ENCODE results near the gene KIF16B.

Gene KIF16B

DNA sequence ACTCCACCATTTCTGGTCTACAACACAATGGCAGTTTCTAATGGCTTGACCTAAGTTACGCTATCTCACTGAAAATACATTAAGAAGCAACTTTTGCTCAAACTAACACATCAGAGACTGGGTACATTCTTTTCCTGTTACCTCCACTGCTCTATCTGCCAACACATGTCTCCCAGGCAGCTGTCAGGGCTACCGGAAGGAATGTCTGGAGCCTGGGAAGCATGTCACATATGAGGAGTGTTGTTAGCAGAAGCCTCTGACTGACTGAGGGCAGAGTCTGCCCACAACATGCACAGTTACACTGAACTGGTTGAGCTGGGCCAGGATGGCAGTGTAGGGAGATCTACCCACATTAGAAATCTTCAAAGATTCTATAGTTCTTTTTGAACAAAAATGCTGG is 264.5 kb downstream of the KIF16B start:
- in situ Hi-C loops (cut with MboI; ENCODE audit: low sequenced_read_pairs) = no loop called here

DNA sequence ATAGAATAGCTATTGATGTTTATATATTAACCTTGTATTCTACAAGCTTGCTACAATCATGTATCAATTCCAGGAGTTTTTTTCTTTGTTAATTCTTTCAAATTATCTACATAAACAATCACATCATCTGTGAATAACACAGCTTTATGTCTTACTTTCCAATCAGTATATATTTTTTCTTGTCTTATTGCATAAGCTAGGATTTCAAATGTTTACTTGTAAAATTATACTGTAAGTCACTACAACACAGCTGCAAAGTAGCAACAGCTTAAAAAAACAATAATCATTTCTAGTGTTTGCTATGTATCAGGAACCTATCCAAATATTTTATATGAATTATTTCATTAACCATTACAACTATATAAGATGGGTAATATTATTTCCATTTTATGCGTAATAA is 270.4 kb downstream of the KIF16B start:
- in situ Hi-C loops (cut with MboI; ENCODE audit: low sequenced_read_pairs) = no loop called here

DNA sequence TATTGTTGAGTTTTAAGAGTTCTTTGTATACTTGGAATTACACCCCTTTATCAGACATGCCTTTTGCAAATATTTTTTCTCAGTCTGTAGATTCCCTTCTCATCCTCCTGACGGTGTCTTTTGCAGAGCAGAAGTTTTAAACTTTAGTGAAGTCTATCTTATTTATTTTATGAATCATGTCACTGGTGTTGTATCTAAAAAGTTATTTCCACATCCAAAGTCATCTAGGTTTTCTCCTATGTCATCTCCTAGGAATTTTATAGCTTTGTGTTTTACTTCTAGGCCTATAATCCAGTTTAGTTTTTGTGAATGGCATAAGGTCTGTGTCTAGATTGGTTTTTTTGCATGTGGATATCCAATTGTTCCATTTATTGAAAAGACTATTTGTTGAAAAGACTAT is 271.3 kb downstream of the KIF16B start:
- in situ Hi-C loops (cut with MboI; ENCODE audit: low sequenced_read_pairs) = no loop called here

DNA sequence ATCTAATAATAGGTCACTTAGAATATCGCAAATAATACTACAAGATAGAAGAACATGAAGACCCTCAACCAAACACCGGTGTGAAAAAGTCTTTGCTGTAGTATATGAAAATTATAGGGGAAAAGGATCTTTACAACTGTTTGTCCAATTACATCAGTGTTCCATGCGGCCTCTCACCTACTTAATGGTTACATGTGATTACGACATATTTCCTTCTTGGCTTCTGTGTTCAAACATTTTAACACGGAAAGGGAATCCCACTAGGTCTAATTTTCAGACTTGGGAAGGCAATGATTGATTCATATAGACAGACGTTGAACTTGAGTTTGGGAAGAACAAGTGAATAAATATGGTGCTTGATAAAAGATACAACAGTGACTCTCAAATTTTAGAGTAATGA is 273.4 kb downstream of the KIF16B start:
- in situ Hi-C loops (cut with MboI; ENCODE audit: low sequenced_read_pairs) = no loop called here

DNA sequence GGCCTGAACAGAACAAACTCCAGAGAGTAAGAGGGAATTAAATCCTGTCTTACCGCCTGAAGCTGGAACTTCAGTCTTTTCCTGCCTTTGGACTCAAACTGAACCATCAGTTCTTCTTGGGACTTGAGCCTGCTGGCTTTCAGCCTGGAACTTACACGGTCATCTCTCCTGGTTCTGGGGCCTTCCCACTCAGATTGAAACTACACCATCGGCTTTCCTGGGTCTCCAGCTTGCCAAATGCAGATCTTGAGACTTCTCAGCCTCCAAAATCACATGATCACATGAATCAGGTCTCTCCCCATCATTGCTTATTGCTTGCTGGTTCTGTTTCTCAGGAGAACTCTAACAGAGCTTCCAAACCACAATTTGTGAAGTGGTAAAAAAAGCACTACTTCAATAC is 276.3 kb downstream of the KIF16B start:
- in situ Hi-C loops (cut with MboI; ENCODE audit: low sequenced_read_pairs) = no loop called here

DNA sequence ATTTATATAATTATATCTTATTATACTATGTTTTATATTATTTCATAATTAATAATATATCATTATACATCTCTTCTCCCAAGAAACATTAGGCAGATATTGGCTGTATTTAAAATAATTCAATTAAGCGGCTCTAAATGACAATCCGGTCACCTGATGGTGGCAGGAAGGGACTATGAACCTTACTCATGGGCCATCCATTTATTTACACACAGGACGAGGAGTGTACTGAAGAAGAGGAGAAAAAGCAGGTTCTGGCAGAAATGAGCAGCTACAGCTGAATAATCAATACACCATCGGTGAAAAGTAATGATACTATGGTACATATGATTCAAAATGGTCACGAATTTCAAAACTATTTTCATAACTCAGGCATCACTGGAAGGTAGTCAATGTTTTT is 277.7 kb downstream of the KIF16B start:
- in situ Hi-C loops (cut with MboI; ENCODE audit: low sequenced_read_pairs) = no loop called here

DNA sequence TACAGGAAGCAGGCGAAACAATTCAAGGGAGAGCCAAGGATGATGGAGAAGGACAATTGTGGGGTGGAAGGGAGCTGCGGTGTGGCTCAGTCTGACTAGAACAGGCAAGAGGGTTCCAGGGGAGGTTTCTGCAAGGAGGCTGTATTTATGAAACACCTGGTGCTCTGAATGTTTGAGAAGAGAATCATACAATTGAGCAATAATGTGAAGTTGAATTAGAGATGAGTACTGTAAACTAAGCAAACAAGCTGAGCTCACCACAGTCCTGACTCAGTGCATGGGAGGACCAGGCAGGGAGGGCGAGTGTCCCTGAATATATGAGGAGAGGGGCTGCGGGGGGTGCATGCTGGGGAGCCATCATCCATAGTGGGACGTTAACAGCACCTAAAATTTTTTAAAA is 279.7 kb downstream of the KIF16B start:
- in situ Hi-C loops (cut with MboI; ENCODE audit: low sequenced_read_pairs) = no loop called here

DNA sequence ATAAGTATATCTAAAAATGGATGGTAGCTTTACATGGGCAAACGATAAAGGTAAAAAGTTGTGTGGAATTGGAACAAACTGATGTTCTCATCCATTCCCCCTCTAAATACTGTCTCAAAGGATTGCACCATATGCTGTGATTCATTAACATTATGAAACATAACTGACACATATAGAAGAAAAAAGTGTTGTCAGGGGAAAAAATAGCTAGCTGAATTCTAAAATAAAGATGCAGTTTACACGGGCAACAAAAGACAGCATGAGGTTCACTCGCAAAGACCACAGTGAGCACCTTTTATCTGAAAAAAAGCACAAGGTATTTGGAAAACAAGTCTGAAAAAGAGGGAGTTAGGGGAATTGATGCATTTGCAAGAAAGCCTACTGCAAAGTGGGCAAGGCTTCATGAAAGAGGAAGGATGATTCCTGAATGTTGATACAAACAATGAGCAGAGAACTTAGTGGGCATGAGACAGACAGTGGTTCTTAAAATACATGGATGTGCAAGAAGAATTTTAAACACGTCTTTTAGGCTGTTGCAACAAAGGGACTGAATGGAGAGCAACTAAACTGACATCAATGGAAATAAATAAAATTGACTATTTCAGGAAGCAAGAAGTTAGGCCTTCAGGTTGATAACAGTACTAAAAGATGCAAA is 280.9 kb downstream of the KIF16B start:
- in situ Hi-C loops (cut with MboI; ENCODE audit: low sequenced_read_pairs) = no loop called here

DNA sequence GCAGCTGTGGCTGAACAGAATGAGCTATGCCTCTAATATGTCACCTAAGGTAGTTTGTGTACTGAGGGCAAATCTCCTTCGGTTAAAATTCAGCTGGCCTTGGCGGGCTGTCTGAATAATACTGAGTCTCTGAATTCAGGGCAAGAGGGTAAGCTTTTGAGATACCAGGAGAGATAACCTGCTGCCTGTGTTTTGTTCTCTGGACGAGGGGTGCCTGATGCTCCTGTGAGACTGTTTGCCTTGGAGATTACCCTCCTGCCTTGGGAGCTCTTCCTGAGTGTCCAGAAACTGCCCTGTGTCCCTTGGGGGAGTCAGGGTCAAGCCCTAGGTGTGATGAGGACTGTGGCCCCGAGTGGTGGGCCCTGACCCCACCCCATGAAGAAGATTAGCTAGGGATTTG is 282.9 kb downstream of the KIF16B start:
- in situ Hi-C loops (cut with MboI; ENCODE audit: low sequenced_read_pairs) = no loop called here

DNA sequence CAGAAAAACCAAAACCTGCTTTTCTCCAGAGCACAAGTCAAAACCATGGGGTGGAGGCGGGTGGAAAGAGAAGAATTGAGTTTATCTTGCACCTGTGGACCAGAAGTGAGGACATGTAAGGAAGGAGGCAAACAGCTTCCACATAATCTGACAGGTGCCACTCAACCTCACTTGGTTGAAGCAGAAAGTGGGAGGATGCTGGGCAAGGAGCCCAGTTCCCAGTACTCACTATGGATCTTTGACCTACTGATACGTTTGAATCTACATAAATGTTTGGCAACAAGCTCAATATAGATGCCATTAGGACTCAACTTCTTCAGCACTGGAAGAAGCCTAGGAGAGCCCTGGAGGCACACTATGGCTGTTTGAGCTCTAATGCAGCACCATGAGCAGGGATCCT is 285.5 kb downstream of the KIF16B start:
- in situ Hi-C loops (cut with MboI; ENCODE audit: low sequenced_read_pairs) = no loop called here

DNA sequence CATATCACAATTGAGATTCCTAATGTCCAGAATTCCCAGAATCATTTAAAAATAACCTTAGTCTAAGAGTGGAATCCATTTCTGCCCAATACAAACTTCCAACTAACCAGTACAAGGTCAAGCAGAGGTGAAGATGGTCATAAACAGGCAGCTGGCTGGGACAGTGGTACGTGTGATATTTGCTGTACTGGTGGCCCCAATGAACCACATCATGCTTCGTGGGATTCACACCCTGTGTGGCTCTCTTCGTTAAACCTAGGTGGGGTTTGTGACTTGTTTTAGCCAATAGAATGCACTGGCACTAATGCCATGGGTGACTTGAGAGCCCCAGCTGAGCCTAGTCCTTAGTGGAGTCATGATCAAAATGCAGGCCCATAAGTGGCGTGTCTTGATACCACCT is 286.6 kb downstream of the KIF16B start:
- in situ Hi-C loops (cut with MboI; ENCODE audit: low sequenced_read_pairs) = no loop called here

DNA sequence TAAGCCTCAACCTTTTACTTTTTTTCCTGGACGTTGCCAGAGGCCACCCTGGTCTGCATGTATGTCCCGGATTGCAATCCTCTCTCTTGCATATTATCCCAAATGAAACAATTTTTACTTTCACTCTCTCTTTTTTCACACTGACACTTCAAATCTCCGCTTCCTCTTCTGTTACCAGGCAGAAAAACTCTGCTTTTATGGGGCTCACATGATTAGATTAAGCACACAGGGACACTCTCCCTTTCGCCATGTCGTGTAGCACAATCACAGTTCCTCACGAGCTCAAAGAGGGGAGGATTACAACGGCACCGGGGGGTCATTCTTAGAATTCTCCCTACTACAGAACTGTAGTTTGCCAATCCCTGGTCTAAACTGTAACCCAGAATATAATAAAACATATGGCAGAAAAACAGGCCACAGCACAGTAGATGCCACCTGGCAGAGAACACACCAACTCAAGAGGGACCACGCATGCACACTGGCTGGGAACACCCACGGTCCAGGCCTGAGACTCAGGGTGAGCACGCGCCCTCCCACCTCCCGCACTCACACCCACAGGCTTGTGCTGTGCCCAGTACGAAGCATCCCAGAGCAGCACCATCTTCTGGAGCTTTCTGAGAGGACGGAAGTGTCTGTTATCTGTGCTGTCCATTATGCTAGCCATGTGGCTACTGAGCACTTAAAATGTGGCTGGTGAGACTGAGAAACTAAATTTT is 288.7 kb downstream of the KIF16B start:
- in situ Hi-C loops (cut with MboI; ENCODE audit: low sequenced_read_pairs) = no loop called here

DNA sequence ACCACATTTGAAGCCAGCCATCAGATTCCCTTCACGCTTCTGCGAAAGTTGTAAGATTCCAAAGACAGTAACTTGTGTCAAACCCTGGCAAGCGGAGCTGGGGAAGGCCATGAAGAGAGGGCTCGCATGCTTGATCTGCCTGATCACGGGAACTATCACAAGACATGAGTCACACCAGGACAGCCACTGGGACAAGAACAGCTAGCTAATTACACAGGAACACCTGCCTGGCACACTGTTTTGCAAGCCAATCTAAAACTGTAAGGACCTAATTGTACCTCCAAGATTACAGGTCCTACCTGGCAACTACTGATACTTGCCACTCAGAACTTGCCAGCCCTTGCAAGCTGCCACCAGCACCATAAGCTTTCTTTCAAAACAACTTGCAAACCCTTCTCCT is 289.3 kb downstream of the KIF16B start:
- in situ Hi-C loops (cut with MboI; ENCODE audit: low sequenced_read_pairs) = no loop called here

DNA sequence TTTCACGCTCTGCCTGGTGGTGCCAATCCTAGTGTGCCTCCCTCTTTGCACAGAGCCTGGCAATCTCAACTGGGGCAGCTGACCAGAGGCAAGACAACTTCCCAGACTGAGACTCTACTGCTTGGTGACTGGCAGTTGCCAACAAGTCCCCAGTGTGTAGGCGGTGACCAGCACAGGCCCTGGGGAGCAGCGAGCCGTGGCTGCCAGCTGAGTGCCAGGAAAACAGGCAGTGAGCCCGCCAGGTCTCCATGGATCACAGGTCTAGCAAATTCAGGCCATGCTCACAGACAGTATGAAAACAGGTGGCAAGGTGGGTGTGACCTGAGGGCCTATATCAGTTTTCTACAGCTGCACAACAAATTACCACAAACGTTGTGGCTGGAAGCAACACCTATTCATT is 289.9 kb downstream of the KIF16B start:
- in situ Hi-C loops (cut with MboI; ENCODE audit: low sequenced_read_pairs) = no loop called here

DNA sequence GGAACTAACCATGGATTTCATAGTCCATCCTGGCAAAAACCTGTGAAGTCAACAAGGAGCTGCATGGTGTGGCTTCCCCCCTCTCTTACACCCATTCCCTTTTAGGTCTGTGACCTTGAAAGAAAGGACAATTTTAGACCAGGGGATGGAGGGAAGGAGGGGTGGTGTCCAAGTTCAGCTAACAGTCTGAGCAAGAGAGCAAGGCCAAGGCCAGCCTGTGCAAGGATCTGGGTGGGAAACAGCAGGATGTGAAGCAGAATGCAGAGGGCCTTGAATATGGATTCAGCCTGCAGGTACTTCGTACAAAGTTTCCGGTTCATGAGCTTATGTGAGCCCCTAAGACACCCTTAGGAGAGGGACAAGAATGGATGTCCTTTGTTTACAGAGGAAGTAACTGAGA is 293.0 kb downstream of the KIF16B start:
- in situ Hi-C loops (cut with MboI; ENCODE audit: low sequenced_read_pairs) = no loop called here

DNA sequence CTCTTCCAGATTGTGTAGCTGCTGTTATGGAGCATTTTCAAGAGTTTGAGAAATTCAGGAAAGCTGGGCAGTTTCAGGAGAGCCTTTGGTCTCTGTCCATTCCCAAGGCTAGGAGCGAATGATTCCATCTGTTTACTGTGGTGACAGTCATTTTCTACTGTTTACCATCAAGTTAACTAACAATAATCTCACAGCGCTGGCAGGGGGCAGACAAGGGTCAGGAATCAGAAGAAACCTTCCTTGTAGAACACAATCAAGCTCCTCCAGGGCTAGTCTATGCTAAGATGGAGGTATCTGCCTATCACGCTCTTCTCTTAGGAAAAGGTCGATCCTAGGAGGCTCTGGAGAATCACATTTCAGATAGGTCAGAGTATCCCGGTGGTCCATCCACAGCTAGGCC is 293.9 kb downstream of the KIF16B start:
- in situ Hi-C loops (cut with MboI; ENCODE audit: low sequenced_read_pairs) = no loop called here

DNA sequence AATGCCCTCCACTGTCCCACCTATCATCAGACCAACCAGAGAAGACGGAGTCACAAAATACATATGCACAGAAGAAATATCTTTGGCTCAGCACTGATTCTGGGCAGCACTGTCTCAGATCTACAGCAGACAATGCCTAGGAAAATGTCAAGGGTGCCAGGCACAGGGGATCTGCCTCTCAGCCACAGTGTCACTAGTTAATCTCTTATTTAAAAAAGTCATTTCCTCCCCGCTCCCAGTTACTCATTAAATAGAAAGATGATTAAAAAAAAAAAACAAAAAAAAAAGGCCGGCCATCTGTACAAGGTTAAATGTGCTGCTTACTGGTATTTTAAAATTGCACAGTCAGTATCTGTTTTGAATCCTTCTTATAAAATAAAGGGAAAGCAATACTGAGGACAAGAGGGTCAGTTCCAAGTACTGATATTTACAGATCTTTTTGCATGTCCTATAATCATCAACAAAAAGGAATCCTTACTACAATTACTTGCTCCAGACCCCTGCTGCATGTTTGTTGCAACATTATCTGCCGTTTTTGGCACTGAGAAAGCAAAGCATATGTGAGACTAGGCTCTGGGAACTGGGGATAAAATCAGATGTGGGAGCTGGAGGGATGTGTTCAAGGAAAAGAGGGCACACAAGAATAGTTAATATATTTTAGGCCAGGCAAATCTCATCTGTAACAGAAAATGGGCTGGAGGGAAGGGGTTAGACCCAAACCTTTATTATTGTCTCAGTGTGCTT is 299.3 kb downstream of the KIF16B start:
- in situ Hi-C loops (cut with MboI; ENCODE audit: low sequenced_read_pairs) = no loop called here

DNA sequence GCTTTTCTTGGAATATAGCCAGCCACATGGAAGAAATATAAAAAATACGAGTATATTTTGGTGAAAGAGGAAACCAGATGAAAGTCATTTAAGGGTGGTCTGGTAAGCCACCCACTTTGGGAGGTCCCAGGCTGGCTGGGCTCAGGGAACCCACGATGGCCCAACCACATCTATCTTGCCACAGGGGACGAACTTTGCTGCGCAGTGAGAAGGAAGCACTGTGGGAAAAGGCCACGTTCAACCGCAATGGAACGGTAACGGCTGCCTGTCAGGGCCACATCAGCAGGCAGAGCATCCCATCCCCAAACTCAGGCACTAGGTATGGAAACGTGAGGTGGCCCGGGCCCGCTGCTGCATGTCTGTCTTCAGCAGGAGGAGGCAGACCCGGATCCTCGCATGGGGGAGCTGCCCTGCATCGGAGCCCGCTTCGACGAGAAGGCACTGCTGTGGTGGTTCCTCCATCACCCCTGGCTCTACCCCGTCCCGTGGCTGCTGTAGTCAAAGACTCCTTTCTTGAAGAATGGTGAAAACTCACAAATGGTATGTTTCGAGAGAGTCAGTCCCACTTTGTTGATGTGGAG is 300.4 kb downstream of the KIF16B start:
- in situ Hi-C loops (cut with MboI; ENCODE audit: low sequenced_read_pairs) = no loop called here

DNA sequence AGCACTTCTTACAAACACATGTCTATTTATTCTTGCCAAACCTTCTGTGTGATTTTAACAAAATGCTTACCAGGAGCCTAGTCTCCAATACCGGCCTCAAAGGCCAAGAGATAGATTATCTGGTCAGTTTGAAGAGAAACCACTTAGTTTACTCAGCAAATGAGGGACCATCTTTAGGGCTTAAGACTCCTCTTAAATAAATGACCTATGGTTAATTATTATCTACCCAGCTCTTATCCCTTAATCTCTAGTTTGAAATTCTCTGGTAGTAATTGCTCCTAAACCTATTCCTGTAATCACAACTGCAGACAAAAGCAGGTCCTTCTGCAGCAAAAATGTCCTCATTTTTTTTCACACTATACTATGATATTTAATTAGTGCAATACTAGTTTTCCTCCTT is 301.8 kb downstream of the KIF16B start:
- in situ Hi-C loops (cut with MboI; ENCODE audit: low sequenced_read_pairs) = no loop called here

DNA sequence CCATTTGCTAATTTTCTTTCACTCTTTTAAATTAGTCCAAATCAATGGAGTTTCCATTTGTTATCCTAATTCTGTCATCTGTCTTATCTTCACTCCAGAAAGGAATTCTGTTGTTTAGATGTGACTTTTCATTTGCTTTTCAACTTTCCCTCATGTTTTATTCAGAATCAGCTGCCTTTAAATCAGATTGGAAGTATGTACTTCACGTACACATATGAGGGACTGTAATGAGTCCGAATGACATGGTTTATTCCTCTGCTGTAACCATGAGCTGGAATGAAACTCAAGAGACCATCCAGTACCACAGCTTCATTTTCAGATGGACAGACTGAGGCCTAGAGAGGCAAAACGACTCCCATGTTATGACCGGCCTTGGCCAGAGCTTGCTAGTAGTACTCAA is 302.3 kb downstream of the KIF16B start:
- in situ Hi-C loops (cut with MboI; ENCODE audit: low sequenced_read_pairs) = no loop called here

DNA sequence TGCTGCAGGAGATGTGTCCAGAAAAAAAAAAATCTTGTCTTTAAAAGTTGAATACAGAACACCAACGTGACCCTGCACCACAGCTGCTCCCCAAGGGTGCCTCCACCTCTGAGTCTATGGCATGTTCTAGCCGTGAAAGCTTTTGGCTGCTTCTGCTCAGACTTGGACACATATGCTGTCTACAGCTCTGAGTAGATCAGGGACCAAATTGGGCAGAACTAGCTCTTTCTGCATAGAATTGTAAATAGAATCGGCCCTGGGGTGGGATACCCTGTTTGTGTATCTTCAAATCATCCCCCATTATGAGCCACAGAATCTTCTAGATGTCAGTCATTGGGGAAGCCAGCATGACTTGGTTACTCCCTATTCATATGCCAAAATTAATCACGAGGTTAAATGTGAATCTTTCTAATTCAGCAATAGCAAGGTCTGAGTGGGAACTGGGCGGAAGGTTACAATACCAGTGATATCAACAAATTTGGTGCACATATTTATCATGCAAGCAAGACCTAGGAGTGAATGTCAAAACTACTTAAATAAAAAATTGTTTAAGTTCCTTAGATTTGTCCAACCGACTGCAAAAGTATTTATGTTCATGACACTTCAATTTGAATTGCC is 302.8 kb downstream of the KIF16B start:
- in situ Hi-C loops (cut with MboI; ENCODE audit: low sequenced_read_pairs) = no loop called here
